ENCODE measurements around the gene TREML1.

GRCh38 chr6:41153992-41154625 is at the start of gene TREML1:
- TF ChIP-seq POLR2A (IDR thresholded peaks at IDR 0.05), result no peak
- TF ChIP-seq CTCF (IDR thresholded peaks at IDR 0.05), result no peak
